Measurements from ENCODE around the gene GADD45B.

GRCh38 chr19:2441096-2441752 is 34.7 kb upstream of the GADD45B start:
- TF ChIP-seq CTCF (tag by site-specific recombination; IDR thresholded peaks at IDR 0.05): no peak
- TF ChIP-seq, protein P1, sequence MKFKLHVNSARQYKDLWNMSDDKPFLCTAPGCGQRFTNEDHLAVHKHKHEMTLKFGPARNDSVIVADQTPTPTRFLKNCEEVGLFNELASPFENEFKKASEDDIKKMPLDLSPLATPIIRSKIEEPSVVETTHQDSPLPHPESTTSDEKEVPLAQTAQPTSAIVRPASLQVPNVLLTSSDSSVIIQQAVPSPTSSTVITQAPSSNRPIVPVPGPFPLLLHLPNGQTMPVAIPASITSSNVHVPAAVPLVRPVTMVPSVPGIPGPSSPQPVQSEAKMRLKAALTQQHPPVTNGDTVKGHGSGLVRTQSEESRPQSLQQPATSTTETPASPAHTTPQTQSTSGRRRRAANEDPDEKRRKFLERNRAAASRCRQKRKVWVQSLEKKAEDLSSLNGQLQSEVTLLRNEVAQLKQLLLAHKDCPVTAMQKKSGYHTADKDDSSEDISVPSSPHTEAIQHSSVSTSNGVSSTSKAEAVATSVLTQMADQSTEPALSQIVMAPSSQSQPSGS (tag by site-specific recombination; IDR thresholded peaks at IDR 0.05; ENCODE audit: low read depth): no peak
- no peak for TF ChIP-seq ZNF324 (tag by site-specific recombination; IDR thresholded peaks at IDR 0.05)
- no peak for TF ChIP-seq RBAK (tag by site-specific recombination; IDR thresholded peaks at IDR 0.05)
- TF ChIP-seq ZBTB8A (tag by site-specific recombination; IDR thresholded peaks at IDR 0.05): no peak
- no peak for TF ChIP-seq SALL2 (tag by site-specific recombination; IDR thresholded peaks at IDR 0.05; ENCODE audit: borderline replicate concordance)

Data from HEK293 (cell line).